DND-41 (cell line): ENCODE data around the gene EIF2S1.

ENCODE experiments used
- ATAC-seq: fragments of 200-7000 bp; cut with Tn5 transposase; 3 replicates; pipeline ENCODE4 v1.9.1; 2021; ENCODE audit warnings: low read depth; ENCODE audit not compliant: insufficient read depth
- DNase-seq: peaks from one replicate; pipeline ENCODE4 v3.0.0-alpha.2; 2020
- H2AFZ ChIP-seq: 2 replicates; pipeline ENCODE4 v1.6.0; 2012; ENCODE audit warnings: low read depth, low read length
- H3K27ac ChIP-seq: 2 replicates; pipeline ENCODE4 v1.5.1; 2012; ENCODE audit warnings: low read length, inconsistent platforms
- H3K27me3 ChIP-seq: fragments of 200-600 bp; sonication (generic); 2 replicates; pipeline ENCODE4 v1.6.0; 2012; ENCODE audit warnings: low read length, mild to moderate bottlenecking, inconsistent platforms; ENCODE audit not compliant: insufficient read depth, poor library complexity
- H3K36me3 ChIP-seq: 2 replicates; pipeline ENCODE4 v1.5.1; 2012; ENCODE audit warnings: low read length, inconsistent platforms; ENCODE audit not compliant: insufficient read depth
- H3K4me1 ChIP-seq: 2 replicates; pipeline ENCODE4 v1.5.1; 2012; ENCODE audit warnings: mild to moderate bottlenecking, low read length; ENCODE audit not compliant: insufficient read depth
- H3K4me2 ChIP-seq: 2 replicates; pipeline ENCODE4 v1.6.0; 2012; ENCODE audit warnings: mild to moderate bottlenecking, moderate library complexity, low read length, inconsistent platforms; ENCODE audit not compliant: insufficient read depth
- H3K4me3 ChIP-seq, 2 experiments: fragments of 200-600 bp in 1 of 2; shearing (Covaris generic) in 1 of 2; 2 replicates each; pipeline ENCODE4 v1.5.1; 2012 to 2016; ENCODE audit warnings: inconsistent platforms in 2 of 2, low read length in 2 of 2, mild to moderate bottlenecking in 2 of 2, low read depth in 1 of 2, moderate library complexity in 1 of 2
- H3K79me2 ChIP-seq: 2 replicates; pipeline ENCODE4 v1.6.0; 2012; ENCODE audit warnings: low read length, inconsistent platforms; ENCODE audit not compliant: insufficient read depth
- H3K9ac ChIP-seq: 2 replicates; pipeline ENCODE4 v1.6.0; 2012; ENCODE audit warnings: low read depth, mild to moderate bottlenecking, inconsistent platforms, low read length, moderate library complexity
- H3K9me3 ChIP-seq: 2 replicates; pipeline ENCODE4 v1.5.1; 2012; ENCODE audit warnings: low read length, moderate library complexity, mild to moderate bottlenecking, inconsistent platforms; ENCODE audit not compliant: insufficient read depth, severe bottlenecking
- H4K20me1 ChIP-seq: 2 replicates; pipeline ENCODE4 v1.6.0; 2012; ENCODE audit warnings: low read length; ENCODE audit not compliant: insufficient read depth
- EZH2 ChIP-seq: IDR thresholded peaks from 3 replicates; pipeline ENCODE4 v1.6.1; 2012; ENCODE audit warnings: borderline replicate concordance, low read depth, mild to moderate bottlenecking, moderate library complexity, low read length, inconsistent platforms; ENCODE audit not compliant: severe bottlenecking
- TF ChIP-seq, protein P1 (sequence below): IDR thresholded peaks from 2 replicates; pipeline ENCODE4 v1.5.1; 2012; ENCODE audit warnings: borderline replicate concordance, low read length, moderate library complexity, mild to moderate bottlenecking; ENCODE audit not compliant: poor library complexity, severe bottlenecking; ENCODE audit errors: extremely low read depth

Gene EIF2S1

DNA sequence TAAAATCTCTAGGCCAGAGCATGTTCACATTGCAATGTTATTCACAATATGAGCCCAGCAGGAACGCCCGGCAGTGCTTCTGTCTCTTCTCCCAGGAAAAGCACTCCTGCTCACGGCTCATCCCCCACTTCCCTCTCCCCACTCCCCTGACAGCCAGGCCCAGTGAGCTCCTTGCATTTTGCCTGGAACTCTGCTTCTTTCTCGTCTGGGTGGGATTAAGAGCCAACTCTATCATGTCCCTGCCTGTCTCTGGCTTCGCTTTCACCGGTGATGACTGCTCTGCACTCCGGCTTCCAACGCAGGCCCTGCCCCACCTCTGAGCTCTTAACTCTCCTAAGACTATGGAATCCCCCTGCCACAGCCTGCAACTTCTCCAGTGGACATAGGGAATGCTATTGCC, 49.3 kb downstream of the EIF2S1 start:
- no peak overlapping the region for H3K4me2 ChIP-seq
- no peaks in the 10 kb centered on the region for H3K4me1 ChIP-seq
- no peak for DNase-seq
- H4K20me1 ChIP-seq = no peaks in the 10 kb centered on the region
- no peak overlapping the region for H3K9ac ChIP-seq
- peaks cover 2% of the 10 kb centered on the region for H3K27me3 ChIP-seq
- H3K4me3 ChIP-seq = no peak overlapping the region
- no peak for ATAC-seq
- H3K79me2 ChIP-seq = no peaks in the 10 kb centered on the region
- H3K27ac ChIP-seq = no peak overlapping the region
- no peaks in the 10 kb centered on the region for H3K36me3 ChIP-seq
- H2AFZ ChIP-seq = no peak overlapping the region
- TF ChIP-seq, protein P1, sequence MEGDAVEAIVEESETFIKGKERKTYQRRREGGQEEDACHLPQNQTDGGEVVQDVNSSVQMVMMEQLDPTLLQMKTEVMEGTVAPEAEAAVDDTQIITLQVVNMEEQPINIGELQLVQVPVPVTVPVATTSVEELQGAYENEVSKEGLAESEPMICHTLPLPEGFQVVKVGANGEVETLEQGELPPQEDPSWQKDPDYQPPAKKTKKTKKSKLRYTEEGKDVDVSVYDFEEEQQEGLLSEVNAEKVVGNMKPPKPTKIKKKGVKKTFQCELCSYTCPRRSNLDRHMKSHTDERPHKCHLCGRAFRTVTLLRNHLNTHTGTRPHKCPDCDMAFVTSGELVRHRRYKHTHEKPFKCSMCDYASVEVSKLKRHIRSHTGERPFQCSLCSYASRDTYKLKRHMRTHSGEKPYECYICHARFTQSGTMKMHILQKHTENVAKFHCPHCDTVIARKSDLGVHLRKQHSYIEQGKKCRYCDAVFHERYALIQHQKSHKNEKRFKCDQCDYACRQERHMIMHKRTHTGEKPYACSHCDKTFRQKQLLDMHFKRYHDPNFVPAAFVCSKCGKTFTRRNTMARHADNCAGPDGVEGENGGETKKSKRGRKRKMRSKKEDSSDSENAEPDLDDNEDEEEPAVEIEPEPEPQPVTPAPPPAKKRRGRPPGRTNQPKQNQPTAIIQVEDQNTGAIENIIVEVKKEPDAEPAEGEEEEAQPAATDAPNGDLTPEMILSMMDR = no peak
- TF ChIP-seq EZH2 = no peak
- no peaks in the 10 kb centered on the region for H3K9me3 ChIP-seq

DNA sequence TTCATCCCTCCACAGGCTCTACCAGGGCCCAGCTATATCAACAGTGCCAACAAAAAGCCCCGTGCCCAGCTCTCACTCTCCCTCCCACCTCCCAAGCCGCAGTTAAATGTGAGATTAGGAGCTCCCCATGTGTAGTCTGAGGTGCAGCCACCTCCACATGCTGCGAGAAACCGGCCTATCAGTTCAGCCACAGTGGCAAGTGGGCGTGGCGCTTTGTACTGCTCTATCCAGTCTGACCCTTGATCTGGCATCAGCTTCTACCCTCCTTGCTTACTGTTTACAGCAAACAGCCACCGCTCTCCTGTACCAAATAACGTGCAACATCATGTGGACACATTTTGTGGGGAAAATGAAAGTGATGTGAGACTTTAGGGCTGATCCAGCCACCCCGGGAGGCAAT, 50.2 kb downstream of the EIF2S1 start:
- Histone ChIP-seq H3K4me2 (no peak overlapping the region), H3K9ac (no peak overlapping the region), H3K4me1 (no peaks in the 10 kb centered on the region), H3K4me3 (no peak overlapping the region), H4K20me1 (no peaks in the 10 kb centered on the region), H3K36me3 (no peaks in the 10 kb centered on the region), H3K27ac (no peak overlapping the region), H3K9me3 (no peaks in the 10 kb centered on the region), H3K27me3 (peaks cover 2% of the 10 kb centered on the region), H2AFZ (no peak overlapping the region), H3K79me2 (no peaks in the 10 kb centered on the region)
- no peak for DNase-seq
- no peak for TF ChIP-seq EZH2
- TF ChIP-seq, protein P1 = no peak
- ATAC-seq = no peak

DNA sequence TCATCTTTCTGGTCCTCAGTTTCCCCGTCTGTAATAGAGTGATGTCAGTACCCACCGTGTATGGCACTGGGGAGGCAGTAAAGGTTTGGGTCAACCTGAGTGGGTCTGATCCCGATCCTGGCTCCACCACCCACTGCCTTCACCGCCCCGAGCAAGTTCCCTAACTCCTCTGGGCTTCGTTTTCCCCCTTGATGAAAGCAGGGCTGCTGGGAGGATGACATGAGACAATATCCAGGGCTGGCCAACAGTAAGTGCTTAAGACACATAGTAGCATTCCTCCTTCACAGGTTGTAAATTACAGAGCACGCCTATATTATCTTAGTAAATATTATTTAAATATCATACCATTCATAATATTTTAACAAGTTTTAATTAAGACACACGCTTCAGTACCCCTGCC, 51.2 kb downstream of the EIF2S1 start:
- Histone ChIP-seq H3K4me3 (no peak overlapping the region), H3K36me3 (no peaks in the 10 kb centered on the region), H2AFZ (no peak overlapping the region), H3K4me1 (no peaks in the 10 kb centered on the region), H3K79me2 (no peaks in the 10 kb centered on the region), H3K9me3 (no peaks in the 10 kb centered on the region), H3K27me3 (peaks cover 2% of the 10 kb centered on the region), H3K27ac (no peak overlapping the region), H4K20me1 (no peaks in the 10 kb centered on the region), H3K9ac (no peak overlapping the region), H3K4me2 (no peak overlapping the region)
- DNase-seq (no peak), ATAC-seq (no peak)
- no peak for TF ChIP-seq EZH2
- TF ChIP-seq, protein P1 = no peak

DNA sequence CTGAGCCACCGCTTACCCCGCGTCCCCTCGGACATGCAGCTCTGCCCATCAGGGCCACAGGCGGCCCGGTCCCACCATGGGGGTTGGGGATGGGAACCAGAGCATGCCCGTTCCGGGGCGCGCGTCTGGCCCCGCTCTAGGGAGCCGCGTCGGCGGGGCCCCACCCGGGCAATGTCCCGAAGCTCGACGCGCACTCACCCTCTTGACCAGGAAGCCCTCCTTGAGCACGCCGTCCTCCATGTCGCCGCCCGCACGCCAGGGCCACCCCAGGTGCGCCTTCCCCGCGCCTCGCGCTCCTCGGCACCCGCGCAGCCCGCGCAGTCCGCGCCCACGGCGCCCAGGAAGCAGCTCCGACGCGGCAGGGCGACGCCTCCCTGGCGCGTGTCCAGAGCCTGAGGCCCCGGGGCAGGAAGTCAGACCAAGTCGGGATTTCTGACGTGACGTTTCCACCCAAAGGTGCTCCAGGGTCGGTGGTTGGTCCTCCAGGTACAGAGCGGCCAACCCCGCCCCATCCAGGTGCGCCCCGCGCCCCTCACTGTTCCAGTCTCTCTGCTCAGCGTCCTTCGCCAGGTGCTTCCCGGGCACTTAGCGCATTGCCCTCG, 51.8 kb downstream of the EIF2S1 start, which contains the start of gene PLEK2:
Gene PLEK2 (minus strand): TSS at position 346 of the 602 bp plus-strand sequence. CDS start 106 bp downstream, at position 240.
- ATAC-seq (no peak), DNase-seq (no peak)
- Histone ChIP-seq H3K27ac (no peak within 1 kb of the TSS), H4K20me1 (no peaks in the 10 kb centered on the region), H3K27me3 (no peaks in the 10 kb centered on the region), H2AFZ (no peak within 1 kb of the TSS), H3K4me2 (no peak within 1 kb of the TSS), H3K4me1 (no peaks in the 10 kb centered on the region), H3K79me2 (no peaks in the 10 kb centered on the region), H3K9ac (no peak within 1 kb of the TSS), H3K4me3 (no peak within 1 kb of the TSS), H3K36me3 (no peaks in the 10 kb centered on the region), H3K9me3 (no peaks in the 10 kb centered on the region)
- no peak for TF ChIP-seq EZH2
- TF ChIP-seq, protein P1 = no peak
